ENCODE results near the gene CCDC60.

DNA sequence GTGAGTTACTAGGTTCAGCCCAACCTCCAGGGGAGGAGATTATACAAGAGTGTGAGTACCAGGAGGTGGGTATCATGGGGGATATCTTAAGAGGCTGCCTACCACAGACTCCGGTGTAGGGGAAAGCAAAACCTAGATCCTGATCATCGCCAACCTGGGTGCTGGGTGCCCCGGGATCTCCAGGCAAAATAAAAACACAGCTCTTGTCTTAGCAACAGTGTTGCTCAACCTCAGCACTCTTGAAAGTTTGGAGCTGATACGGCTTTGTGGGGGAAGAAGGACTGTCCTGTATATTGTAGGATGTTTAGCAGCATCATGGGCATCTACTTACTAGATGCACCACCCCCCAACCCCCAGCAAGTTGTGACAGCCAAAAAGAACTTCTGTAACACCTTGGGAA, 74.5 kb downstream of the CCDC60 start:
- no peak for TF ChIP-seq EZH2phosphoT487 (IDR thresholded peaks at IDR 0.05; ENCODE audit: insufficient read depth, low read depth)
- TF ChIP-seq EZH2 (IDR thresholded peaks at IDR 0.05; ENCODE audit: insufficient read depth, poor library complexity, severe bottlenecking), result no peak

Measured in GM23248 (cell line).